HCT116 (cell line): Measurements from ENCODE around the gene UBE2L6.

Source experiments
- CTCF ChIP-seq, 3 experiments: fragments of 200-600 bp in 1 of 3; sonication (generic) in 1 of 3; IDR thresholded peaks in 2 of 3; conservative IDR thresholded peaks in 1 of 3; 2 replicates each; pipeline ENCODE4 v1.5.1; 2012 to 2017; ENCODE audit warnings: low read depth in 2 of 3, low read length in 2 of 3, antibody characterized with exemption in 1 of 3, borderline replicate concordance in 1 of 3, control low read depth in 1 of 3, mild to moderate bottlenecking in 1 of 3, mixed read lengths in 1 of 3, mixed run types in 1 of 3, moderate library complexity in 1 of 3; ENCODE audit not compliant: insufficient read depth in 1 of 3
- ELF1 ChIP-seq: IDR thresholded peaks from 2 replicates; pipeline ENCODE4 v1.6.1; 2012; ENCODE audit warnings: low read depth, borderline replicate concordance
- FOSL1 ChIP-seq: IDR thresholded peaks from 2 replicates; pipeline ENCODE4 v1.6.1; 2012; ENCODE audit warnings: low read depth
- POLR2A ChIP-seq: IDR thresholded peaks from 2 replicates; pipeline ENCODE4 v1.7.0; 2011; ENCODE audit warnings: borderline replicate concordance; ENCODE audit not compliant: insufficient read depth, insufficient read length; ENCODE audit errors: extremely low read depth
- ZBTB33 ChIP-seq: IDR thresholded peaks from 2 replicates; pipeline ENCODE4 v1.6.1; 2011; ENCODE audit warnings: mild to moderate bottlenecking, low read length, moderate library complexity; ENCODE audit not compliant: insufficient replicate concordance; ENCODE audit errors: extremely low read depth
- ZNF274 ChIP-seq: fragments of 200-500 bp; sonication (Bioruptor generic); IDR thresholded peaks from 2 replicates; pipeline ENCODE4 v1.6.1; 2014; ENCODE audit warnings: mild to moderate bottlenecking, low read depth, low read length, inconsistent platforms

GRCh38 chr11:57504511-57504910, 63.0 kb downstream of the UBE2L6 start:
- no peak for TF ChIP-seq POLR2A
- TF ChIP-seq ELF1, result no peak
- TF ChIP-seq CTCF (IDR thresholded peaks at IDR 0.05 in 2 of 3, conservative IDR thresholded peaks at IDR 0.05 in 1 of 3; ENCODE audit: borderline replicate concordance in 1 of 3, insufficient read depth in 1 of 3, low read depth in 2 of 3, low read length in 2 of 3), result no peak
- no peak for TF ChIP-seq ZBTB33
- TF ChIP-seq ZNF274, result no peak
- TF ChIP-seq FOSL1, result no peak
